M059J (cell line): ENCODE data around the gene MIGA1. TPM values are rescaled to one million over a fixed set of nuclear protein-coding genes. Genes with fewer than 3 reads are reported as not detected.
A peak's percentile ranks its signal among the peaks of the same experiment; 100 is the strongest.

Source experiments
- DNase-seq: peaks from one replicate; pipeline ENCODE4 v3.0.0-alpha.2; 2012; ENCODE audit warnings: low read depth
- total RNA-seq: library from RNA; depleted of rRNA; stranded (reverse); fragments of >200 nt; shearing (Covaris generic); gene quantifications from 2 replicates; pipeline ENCODE4 v1.2.3, GENCODE V29; 2014

MIGA1 gene
- total RNA-seq, 1 experiment from 2014 or later = 13.1 TPM

- no peak for DNase-seq
Observed at GRCh38 chr1:77845951-77846350, 66.5 kb downstream of the MIGA1 start.

- DNase-seq = no peak
Observed at GRCh38 chr1:77846966-77847365, 67.5 kb downstream of the MIGA1 start.

- DNase-seq = no peak
Observed at GRCh38 chr1:77847621-77848080, 68.2 kb downstream of the MIGA1 start.

GRCh38 chr1:77850082-77850481, 70.6 kb downstream of the MIGA1 start:
- DNase-seq = no peak

GRCh38 chr1:77857552-77857951, 78.1 kb downstream of the MIGA1 start:
- DNase-seq = peak; percentile 25

- DNase-seq = no peak
Observed at GRCh38 chr1:77858725-77859124, 79.3 kb downstream of the MIGA1 start.

- DNase-seq = no peak
Observed at GRCh38 chr1:77859248-77859647, 79.8 kb downstream of the MIGA1 start.

GRCh38 chr1:77866296-77866695, 86.8 kb downstream of the MIGA1 start:
- DNase-seq = peak; percentile 84

- DNase-seq = no peak
Observed at GRCh38 chr1:77872645-77873044, 93.2 kb downstream of the MIGA1 start.

- no peak for DNase-seq
Observed at GRCh38 chr1:77873461-77873860, 94.0 kb downstream of the MIGA1 start.

GRCh38 chr1:77874804-77875445, 95.5 kb downstream of the MIGA1 start:
- DNase-seq = peak; percentile 97

GRCh38 chr1:77876884-77877283, 97.4 kb downstream of the MIGA1 start:
- peak; percentile 58 for DNase-seq

- no peak for DNase-seq
Observed at GRCh38 chr1:77881061-77881460, 101.6 kb downstream of the MIGA1 start.

- peak; percentile 24 for DNase-seq
Observed at GRCh38 chr1:77882411-77882810, 103.0 kb downstream of the MIGA1 start.

GRCh38 chr1:77888081-77888780, 108.8 kb downstream of the MIGA1 start, which contains the start of gene NEXN:
Gene NEXN, plus strand, starts transcription at chr1:77888624. Its CDS starts 27,483 bp downstream, at chr1:77916107.
- DNase-seq = peak; percentile 80

GRCh38 chr1:77888781-77889642, 109.6 kb downstream of the MIGA1 start:
- DNase-seq = peak; percentile 67

- peak; percentile 88 for DNase-seq
Observed at GRCh38 chr1:77889671-77890070, 110.2 kb downstream of the MIGA1 start.

GRCh38 chr1:77891200-77891599, 111.8 kb downstream of the MIGA1 start:
- no peak for DNase-seq

- DNase-seq = peak; percentile 59
Observed at GRCh38 chr1:77899647-77900320, 120.3 kb downstream of the MIGA1 start.

- peak; percentile 57 for DNase-seq
Observed at GRCh38 chr1:77900687-77901293, 121.3 kb downstream of the MIGA1 start.

- peak; percentile 36 for DNase-seq
Observed at GRCh38 chr1:77905603-77906002, 126.2 kb downstream of the MIGA1 start.
